Liver (tissue), 2 donors: ENCODE measurements around the gene NAXD.

Source experiments
- REST ChIP-seq: IDR thresholded peaks from 2 replicates; pipeline ENCODE4 v1.6.1; 2016; ENCODE audit warnings: antibody characterized with exemption, mild to moderate bottlenecking
- SP1 ChIP-seq: IDR thresholded peaks from 2 replicates; pipeline ENCODE4 v1.6.1; 2018; ENCODE audit warnings: antibody characterized with exemption, mild to moderate bottlenecking
- donor health status: healthy.

GRCh38 chr13:110572778-110573118 is 42.6 kb upstream of the NAXD start:
- TF ChIP-seq SP1 (no peak), REST (no peak)
